Left hindlimb (tissue), 1 donor: ENCODE measurements around the gene NUP93.

Source experiments
- DNase-seq: peaks from one replicate; pipeline ENCODE4 v3.0.0-alpha.2; 2018

Gene NUP93

GRCh38 chr16:56744996-56745640 lies 15.2 kb downstream of the NUP93 start:
- no peak for DNase-seq

- DNase-seq, result no peak
Observed at GRCh38 chr16:56747486-56748045, 17.6 kb downstream of the NUP93 start.

- DNase-seq, result no peak
Observed at GRCh38 chr16:56748191-56748590, 18.3 kb downstream of the NUP93 start.

- no peak for DNase-seq
Observed at GRCh38 chr16:56748826-56749225, 18.9 kb downstream of the NUP93 start.

GRCh38 chr16:56749672-56750491 lies 20.0 kb downstream of the NUP93 start:
- DNase-seq, result no peak

GRCh38 chr16:56753410-56753809 lies 23.5 kb downstream of the NUP93 start:
- no peak for DNase-seq

GRCh38 chr16:56755038-56755437 lies 25.1 kb downstream of the NUP93 start:
- no peak for DNase-seq

- no peak for DNase-seq
Observed at GRCh38 chr16:56758432-56758831, 28.5 kb downstream of the NUP93 start.

GRCh38 chr16:56758930-56759329 lies 29.0 kb downstream of the NUP93 start:
- no peak for DNase-seq

GRCh38 chr16:56763291-56763916 lies 33.5 kb downstream of the NUP93 start:
- no peak for DNase-seq

GRCh38 chr16:56764835-56765234 lies 34.9 kb downstream of the NUP93 start:
- no peak for DNase-seq

GRCh38 chr16:56765949-56766348 lies 36.0 kb downstream of the NUP93 start:
- no peak for DNase-seq

GRCh38 chr16:56767024-56767423 lies 37.1 kb downstream of the NUP93 start:
- no peak for DNase-seq

GRCh38 chr16:56769677-56770076 lies 39.7 kb downstream of the NUP93 start:
- DNase-seq, result no peak

- DNase-seq, result no peak
Observed at GRCh38 chr16:56771558-56772279, 41.8 kb downstream of the NUP93 start.

GRCh38 chr16:56773532-56773931 lies 43.6 kb downstream of the NUP93 start:
- no peak for DNase-seq

- DNase-seq, result no peak
Observed at GRCh38 chr16:56774016-56774680, 44.2 kb downstream of the NUP93 start.

GRCh38 chr16:56775162-56775561 lies 45.2 kb downstream of the NUP93 start:
- no peak for DNase-seq

- no peak for DNase-seq
Observed at GRCh38 chr16:56776562-56776961, 46.6 kb downstream of the NUP93 start.

- DNase-seq, result no peak
Observed at GRCh38 chr16:56777001-56777400, 47.1 kb downstream of the NUP93 start.

- no peak for DNase-seq
Observed at GRCh38 chr16:56777482-56777881, 47.6 kb downstream of the NUP93 start.

GRCh38 chr16:56779906-56780305 lies 50.0 kb downstream of the NUP93 start:
- DNase-seq, result no peak
